ENCODE measurements around the gene SPOCK1.

DNA sequence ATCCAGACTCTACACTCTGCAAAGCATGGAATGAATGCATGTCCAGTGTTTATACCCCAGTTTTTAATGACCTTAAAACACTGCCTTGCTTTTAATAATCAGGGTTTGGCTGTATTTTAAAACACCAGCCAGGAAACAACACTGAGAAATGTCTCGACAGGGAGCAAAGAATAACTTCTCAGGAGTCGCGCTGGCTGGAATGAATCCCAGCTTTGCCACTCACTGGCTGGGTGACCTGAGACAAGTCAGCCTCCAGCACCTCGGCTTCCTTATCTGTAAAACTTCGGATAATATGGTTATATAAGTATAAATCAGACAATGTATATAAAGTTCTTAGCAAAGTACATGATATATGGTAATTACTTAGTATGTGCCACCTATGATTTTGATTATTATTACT lies 505.0 kb downstream of the SPOCK1 start:
- TF ChIP-seq CTCF (IDR thresholded peaks at IDR 0.05; ENCODE audit: low read depth, low read length, missing input control): no peak
- no peak for TF ChIP-seq SP1 (IDR thresholded peaks at IDR 0.05)
- no peak for TF ChIP-seq NR2F2 (IDR thresholded peaks at IDR 0.05)
- no peak for TF ChIP-seq TAF1 (conservative IDR thresholded peaks at IDR 0.05)
- TF ChIP-seq RAD21 (IDR thresholded peaks at IDR 0.05): no peak
- TF ChIP-seq, protein P1, sequence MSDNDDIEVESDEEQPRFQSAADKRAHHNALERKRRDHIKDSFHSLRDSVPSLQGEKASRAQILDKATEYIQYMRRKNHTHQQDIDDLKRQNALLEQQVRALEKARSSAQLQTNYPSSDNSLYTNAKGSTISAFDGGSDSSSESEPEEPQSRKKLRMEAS (IDR thresholded peaks at IDR 0.05): no peak
- no peak for TF ChIP-seq GABPA (IDR thresholded peaks at IDR 0.05 in 1 of 2, conservative IDR thresholded peaks at IDR 0.05 in 1 of 2)
- no peak for TF ChIP-seq JUND (IDR thresholded peaks at IDR 0.05)
- no peak for TF ChIP-seq RXRA (IDR thresholded peaks at IDR 0.05)
- no peak for TF ChIP-seq ATF3 (IDR thresholded peaks at IDR 0.05)
- TF ChIP-seq EGR1 (IDR thresholded peaks at IDR 0.05; ENCODE audit: low read depth in 2 of 2): no peak
